ENCODE measurements around the gene FOXO6.

Gene FOXO6

DNA sequence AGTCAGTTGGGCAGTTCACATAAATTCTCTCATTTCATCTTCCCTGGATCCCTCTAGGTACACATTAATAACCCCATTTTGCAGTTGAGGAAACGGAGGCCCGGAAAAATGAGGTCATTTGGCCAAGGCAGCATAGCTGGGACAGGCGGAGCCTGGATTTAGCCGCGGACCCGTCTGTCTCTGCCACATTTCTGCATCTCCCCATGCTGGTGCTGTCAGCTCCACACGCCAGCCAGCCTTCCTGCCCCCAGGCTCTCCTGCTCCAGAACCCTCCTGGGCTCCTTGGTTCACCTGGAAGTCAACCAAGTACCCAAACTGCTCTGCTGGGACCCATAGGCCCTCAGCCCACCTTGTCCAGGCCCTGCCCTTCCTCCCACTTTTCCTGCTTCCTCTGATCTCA, 7.6 kb downstream of the FOXO6 start:
- H3K79me2 ChIP-seq (ENCODE audit: insufficient read depth, low read length), result no peaks in the 10 kb centered on the region
- no peaks in the 10 kb centered on the region for H3K9me2 ChIP-seq (ENCODE audit: low read depth, low read length)
- TF ChIP-seq, protein P1, sequence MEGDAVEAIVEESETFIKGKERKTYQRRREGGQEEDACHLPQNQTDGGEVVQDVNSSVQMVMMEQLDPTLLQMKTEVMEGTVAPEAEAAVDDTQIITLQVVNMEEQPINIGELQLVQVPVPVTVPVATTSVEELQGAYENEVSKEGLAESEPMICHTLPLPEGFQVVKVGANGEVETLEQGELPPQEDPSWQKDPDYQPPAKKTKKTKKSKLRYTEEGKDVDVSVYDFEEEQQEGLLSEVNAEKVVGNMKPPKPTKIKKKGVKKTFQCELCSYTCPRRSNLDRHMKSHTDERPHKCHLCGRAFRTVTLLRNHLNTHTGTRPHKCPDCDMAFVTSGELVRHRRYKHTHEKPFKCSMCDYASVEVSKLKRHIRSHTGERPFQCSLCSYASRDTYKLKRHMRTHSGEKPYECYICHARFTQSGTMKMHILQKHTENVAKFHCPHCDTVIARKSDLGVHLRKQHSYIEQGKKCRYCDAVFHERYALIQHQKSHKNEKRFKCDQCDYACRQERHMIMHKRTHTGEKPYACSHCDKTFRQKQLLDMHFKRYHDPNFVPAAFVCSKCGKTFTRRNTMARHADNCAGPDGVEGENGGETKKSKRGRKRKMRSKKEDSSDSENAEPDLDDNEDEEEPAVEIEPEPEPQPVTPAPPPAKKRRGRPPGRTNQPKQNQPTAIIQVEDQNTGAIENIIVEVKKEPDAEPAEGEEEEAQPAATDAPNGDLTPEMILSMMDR (IDR thresholded peaks at IDR 0.05; ENCODE audit: low read length), result no peak
- TF ChIP-seq EZH2 (IDR thresholded peaks at IDR 0.05; ENCODE audit: borderline replicate concordance, low read length), result no peak
- peaks cover 6% of the 10 kb centered on the region for H3K4me1 ChIP-seq (ENCODE audit: insufficient read depth, low read length, severe bottlenecking)
- H3K4me2 ChIP-seq (ENCODE audit: low read length), result no peak overlapping the region
- no peak overlapping the region for H3K9ac ChIP-seq (ENCODE audit: low read length)
- no peak overlapping the region for H3K27ac ChIP-seq (ENCODE audit: low read depth, low read length, poor library complexity, severe bottlenecking)
- no peak overlapping the region for H3K4me3 ChIP-seq (ENCODE audit: low read depth, low read length, poor library complexity, severe bottlenecking)
- H3K9me3 ChIP-seq (ENCODE audit: low read length), result no peaks in the 10 kb centered on the region
- H3K36me3 ChIP-seq (ENCODE audit: insufficient read depth, low read length), result no peaks in the 10 kb centered on the region
- H4K20me1 ChIP-seq (ENCODE audit: insufficient read depth, low read length), result no peaks in the 10 kb centered on the region
- no peak overlapping the region for H2AFZ ChIP-seq (ENCODE audit: low read length)
- H3K27me3 ChIP-seq (ENCODE audit: insufficient read depth, low read length), result peaks cover 12% of the 10 kb centered on the region
- H3F3A ChIP-seq (ENCODE audit: insufficient read depth, low read length), result no peaks in the 10 kb centered on the region

DNA sequence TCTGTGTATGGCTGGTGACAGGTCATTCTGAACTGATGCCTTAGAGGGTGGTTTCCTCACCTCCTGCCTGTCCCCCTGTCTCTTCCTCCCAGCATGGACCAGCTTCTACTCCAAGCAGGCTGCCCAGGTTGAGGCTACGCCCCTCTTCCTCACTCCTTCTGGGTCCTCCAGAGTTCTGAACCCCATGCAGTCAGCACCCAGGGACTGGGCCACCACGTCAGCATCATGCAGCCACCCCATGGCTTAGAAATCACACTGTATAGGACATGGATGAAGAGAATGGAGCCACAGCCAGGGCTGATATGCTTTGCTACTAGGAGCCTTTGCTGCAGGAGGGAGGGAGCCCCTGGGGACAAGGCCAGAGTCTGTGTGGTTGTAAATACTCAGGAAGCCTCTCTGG, 8.3 kb downstream of the FOXO6 start:
- no peak overlapping the region for H3K4me2 ChIP-seq (ENCODE audit: low read length)
- no peak overlapping the region for H2AFZ ChIP-seq (ENCODE audit: low read length)
- no peaks in the 10 kb centered on the region for H3F3A ChIP-seq (ENCODE audit: insufficient read depth, low read length)
- no peaks in the 10 kb centered on the region for H3K79me2 ChIP-seq (ENCODE audit: insufficient read depth, low read length)
- peaks cover 6% of the 10 kb centered on the region for H3K4me1 ChIP-seq (ENCODE audit: insufficient read depth, low read length, severe bottlenecking)
- H4K20me1 ChIP-seq (ENCODE audit: insufficient read depth, low read length), result no peaks in the 10 kb centered on the region
- peaks cover 12% of the 10 kb centered on the region for H3K27me3 ChIP-seq (ENCODE audit: insufficient read depth, low read length)
- H3K9ac ChIP-seq (ENCODE audit: low read length), result no peak overlapping the region
- H3K27ac ChIP-seq (ENCODE audit: low read depth, low read length, poor library complexity, severe bottlenecking), result no peak overlapping the region
- no peak overlapping the region for H3K4me3 ChIP-seq (ENCODE audit: low read depth, low read length, poor library complexity, severe bottlenecking)
- no peaks in the 10 kb centered on the region for H3K9me3 ChIP-seq (ENCODE audit: low read length)
- no peaks in the 10 kb centered on the region for H3K36me3 ChIP-seq (ENCODE audit: insufficient read depth, low read length)
- TF ChIP-seq, protein P1 (IDR thresholded peaks at IDR 0.05; ENCODE audit: low read length), result no peak
- TF ChIP-seq EZH2 (IDR thresholded peaks at IDR 0.05; ENCODE audit: borderline replicate concordance, low read length), result no peak
- no peaks in the 10 kb centered on the region for H3K9me2 ChIP-seq (ENCODE audit: low read depth, low read length)

DNA sequence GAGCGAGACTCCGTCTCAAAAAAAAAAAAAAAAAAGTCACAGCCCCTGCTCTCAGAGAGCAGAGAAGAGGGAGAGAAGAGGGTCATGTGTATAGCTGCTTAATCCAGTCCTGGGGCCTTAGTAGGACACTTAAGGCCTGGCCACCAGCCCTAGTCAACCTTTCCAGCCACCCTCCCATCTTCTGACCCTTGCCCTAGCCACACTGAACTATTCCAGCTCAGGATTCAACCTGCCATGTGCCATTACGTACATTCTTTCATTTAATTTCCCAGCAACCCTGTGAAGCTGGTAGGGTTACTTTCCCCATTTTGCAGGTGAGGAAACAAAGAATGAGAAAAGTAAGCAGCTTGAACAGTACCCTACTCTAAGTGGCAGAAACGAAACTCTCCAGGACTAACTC, 9.0 kb downstream of the FOXO6 start:
- H3K9me2 ChIP-seq (ENCODE audit: low read depth, low read length), result no peaks in the 10 kb centered on the region
- H3K4me2 ChIP-seq (ENCODE audit: low read length), result no peak overlapping the region
- H3K79me2 ChIP-seq (ENCODE audit: insufficient read depth, low read length), result no peaks in the 10 kb centered on the region
- H2AFZ ChIP-seq (ENCODE audit: low read length), result no peak overlapping the region
- H3K27me3 ChIP-seq (ENCODE audit: insufficient read depth, low read length), result peaks cover 9% of the 10 kb centered on the region; the same call in 1 of the 2 replicates
- H3F3A ChIP-seq (ENCODE audit: insufficient read depth, low read length), result no peaks in the 10 kb centered on the region
- peaks cover 6% of the 10 kb centered on the region for H3K4me1 ChIP-seq (ENCODE audit: insufficient read depth, low read length, severe bottlenecking)
- H4K20me1 ChIP-seq (ENCODE audit: insufficient read depth, low read length), result no peaks in the 10 kb centered on the region
- H3K4me3 ChIP-seq (ENCODE audit: low read depth, low read length, poor library complexity, severe bottlenecking), result no peak overlapping the region
- H3K9me3 ChIP-seq (ENCODE audit: low read length), result no peaks in the 10 kb centered on the region
- TF ChIP-seq, protein P1 (IDR thresholded peaks at IDR 0.05; ENCODE audit: low read length), result no peak
- TF ChIP-seq EZH2 (IDR thresholded peaks at IDR 0.05; ENCODE audit: borderline replicate concordance, low read length), result no peak
- H3K9ac ChIP-seq (ENCODE audit: low read length), result no peak overlapping the region
- H3K27ac ChIP-seq (ENCODE audit: low read depth, low read length, poor library complexity, severe bottlenecking), result no peak overlapping the region
- H3K36me3 ChIP-seq (ENCODE audit: insufficient read depth, low read length), result no peaks in the 10 kb centered on the region
